GM19455 (cell line): Measurements from ENCODE around the gene FCER2.
A peak's percentile ranks its signal among the peaks of the same experiment; 100 is the strongest.

ENCODE experiments used
- ATAC-seq: cut with Tn5 transposase; IDR thresholded peaks from one replicate; pipeline ENCODE4 v1.9.1; 2021; ENCODE audit not compliant: unreplicated experiment

Gene FCER2

DNA sequence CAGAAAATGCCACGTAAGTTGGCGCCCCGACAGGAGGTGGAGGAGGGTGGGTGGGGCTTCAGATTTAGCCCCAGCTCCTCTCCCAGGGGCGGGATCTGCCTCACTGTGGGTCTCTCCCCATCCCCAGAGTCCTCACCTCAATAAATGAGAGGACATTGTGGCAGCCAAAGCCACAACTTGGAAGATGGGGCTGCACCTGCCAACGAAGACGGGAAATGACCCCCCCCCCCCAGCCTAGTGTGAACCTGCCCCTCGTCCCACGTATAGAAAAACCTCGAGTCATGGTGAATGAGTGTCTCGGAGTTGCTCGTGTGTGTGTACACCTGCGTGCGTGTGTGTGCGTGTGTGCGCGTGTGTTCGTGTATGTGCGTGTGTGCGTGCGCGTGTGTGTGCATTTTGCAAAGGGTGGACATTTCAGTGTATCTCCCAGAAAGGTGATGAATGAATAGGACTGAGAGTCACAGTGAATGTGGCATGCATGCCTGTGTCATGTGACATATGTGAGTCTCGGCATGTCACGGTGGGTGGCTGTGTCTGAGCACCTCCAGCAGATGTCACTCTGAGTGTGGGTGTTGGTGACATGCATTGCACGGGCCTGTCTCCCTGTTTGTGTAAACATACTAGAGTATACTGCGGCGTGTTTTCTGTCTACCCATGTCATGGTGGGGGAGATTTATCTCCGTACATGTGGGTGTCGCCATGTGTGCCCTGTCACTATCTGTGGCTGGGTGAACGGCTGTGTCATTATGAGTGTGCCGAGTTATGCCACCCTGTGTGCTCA lies 22.8 kb downstream of the FCER2 start:
- no peak for ATAC-seq

GRCh38 chr19:7677669-7678311 lies 24.1 kb downstream of the FCER2 start:
- ATAC-seq = no peak

DNA sequence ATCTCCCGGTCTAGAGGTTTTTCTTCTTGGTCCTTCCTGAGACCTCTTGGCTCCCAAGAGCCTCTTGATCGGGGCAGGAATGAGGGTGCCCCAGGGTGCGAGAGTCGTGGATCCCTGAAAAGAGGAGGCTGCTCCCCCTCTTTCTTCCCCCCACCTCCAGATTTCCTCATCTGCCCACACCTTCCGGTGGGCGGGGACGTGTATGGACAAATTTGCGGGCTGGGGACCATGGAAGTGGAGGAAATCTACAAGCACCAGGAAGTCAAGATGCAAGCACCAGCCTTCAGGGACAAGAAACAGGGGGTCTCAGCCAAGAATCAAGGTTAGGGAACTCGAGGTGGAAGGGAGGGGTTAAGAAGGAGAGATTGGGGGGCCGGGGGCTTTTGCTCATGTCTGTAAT lies 25.1 kb downstream of the FCER2 start, which contains the start of gene MCEMP1:
TSS of gene MCEMP1 (plus strand) at position 237 of the 400 bp plus-strand sequence. CDS start at position 268, 31 bp downstream.
- no peak for ATAC-seq

- ATAC-seq = no peak
Measured at GRCh38 chr19:7676376-7676775, 25.6 kb downstream of the FCER2 start.

DNA sequence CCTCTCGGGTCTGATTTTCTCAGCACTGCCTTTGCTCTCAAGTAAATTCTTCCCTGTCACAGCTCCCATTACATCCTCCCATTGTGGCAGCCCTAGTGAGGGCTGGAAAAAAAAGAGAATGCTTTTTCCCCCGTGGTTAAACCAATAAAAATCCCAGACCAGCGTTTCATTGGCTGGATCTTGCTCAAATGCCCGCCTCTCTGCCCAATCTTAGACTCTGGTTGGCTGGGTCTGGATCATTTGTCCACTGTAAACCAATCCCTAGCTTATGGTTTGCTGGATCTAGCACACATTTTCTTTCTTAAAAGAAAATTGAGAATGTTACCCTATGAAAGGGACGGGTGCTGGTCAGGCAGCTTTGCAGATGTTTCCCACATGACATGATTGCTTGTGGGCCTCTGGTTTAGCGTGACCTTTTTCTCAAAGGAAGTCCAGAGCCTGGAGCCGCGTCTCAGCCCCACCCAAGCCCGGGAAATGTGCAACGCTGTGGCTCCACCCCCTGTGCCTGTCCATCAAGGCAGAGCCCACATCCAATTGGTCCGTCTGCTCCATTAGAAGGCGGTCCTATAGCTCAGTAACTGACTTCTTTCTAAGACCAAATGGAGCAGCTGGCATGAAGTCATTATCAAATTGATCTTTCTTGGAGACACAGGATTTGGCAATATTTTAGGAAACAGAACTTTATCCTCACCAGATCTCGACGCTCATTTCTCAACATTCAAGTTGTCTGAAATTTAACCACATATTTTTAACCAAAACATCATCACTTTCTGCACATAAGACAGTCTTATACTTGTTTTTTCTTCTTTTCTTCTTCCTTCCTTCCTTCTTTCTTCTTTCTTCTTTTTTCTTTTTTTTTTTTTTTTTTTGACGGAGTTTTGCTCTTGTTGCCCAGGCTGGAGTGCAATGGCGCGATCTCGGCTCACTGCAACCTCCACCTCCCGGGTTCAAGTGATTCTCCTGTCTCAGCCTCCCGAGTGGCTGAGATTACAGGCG lies 27.6 kb downstream of the FCER2 start:
- no peak for ATAC-seq

GRCh38 chr19:7672522-7672921 lies 29.4 kb downstream of the FCER2 start:
- ATAC-seq = no peak

GRCh38 chr19:7670790-7671189 lies 31.1 kb downstream of the FCER2 start:
- no peak for ATAC-seq

DNA sequence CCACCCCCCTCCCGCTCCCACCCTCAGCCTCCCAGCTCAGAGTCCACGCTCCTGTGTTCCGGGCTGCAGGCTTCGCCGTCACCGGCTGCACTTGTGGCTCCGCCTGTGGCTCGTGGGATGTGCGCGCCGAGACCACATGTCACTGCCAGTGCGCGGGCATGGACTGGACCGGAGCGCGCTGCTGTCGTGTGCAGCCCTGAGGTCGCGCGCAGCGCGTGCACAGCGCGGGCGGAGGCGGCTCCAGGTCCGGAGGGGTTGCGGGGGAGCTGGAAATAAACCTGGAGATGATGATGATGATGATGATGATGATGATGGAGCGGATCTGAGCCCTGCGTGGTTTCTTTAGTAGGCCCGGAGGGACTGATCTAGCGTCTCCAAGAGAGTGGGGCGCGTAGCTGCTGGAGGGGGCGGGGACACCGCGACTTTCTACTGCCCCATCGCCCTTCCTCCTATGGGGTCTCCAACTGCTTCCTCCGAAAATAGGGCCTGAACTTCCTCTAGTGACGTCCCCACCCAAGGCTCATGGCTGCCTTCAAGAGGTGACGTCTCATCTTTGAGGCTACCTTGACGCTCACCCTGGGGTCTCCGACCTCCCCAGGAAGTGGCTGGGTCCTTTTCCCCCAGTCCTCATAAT lies 31.7 kb downstream of the FCER2 start:
- ATAC-seq = no peak

GRCh38 chr19:7669641-7670040 lies 32.3 kb downstream of the FCER2 start:
- ATAC-seq = no peak

DNA sequence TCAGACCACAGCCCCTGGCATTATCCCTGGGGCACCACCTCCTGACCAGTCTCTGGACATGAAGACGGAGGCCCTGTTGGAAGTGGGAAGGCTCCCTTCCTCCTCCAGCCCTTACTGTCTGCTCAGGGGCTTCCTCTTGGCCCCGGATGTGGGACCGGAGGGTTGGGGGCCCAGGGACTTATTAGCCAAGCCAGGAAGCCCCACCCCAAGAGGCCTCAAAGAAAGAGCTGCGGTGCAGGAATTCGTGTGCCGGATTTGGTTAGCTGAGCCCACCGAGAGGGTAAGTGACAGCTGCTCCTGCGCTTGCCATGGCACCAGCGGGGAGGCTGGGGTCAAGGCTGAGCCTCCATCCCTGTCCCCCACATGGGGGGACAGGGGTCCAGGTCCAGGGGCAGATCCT lies 33.1 kb downstream of the FCER2 start, which contains the start of gene RETN:
TSS of gene RETN (plus strand) at position 208 of the 400 bp plus-strand sequence. CDS start 278 bp downstream, outside the sequence.
- ATAC-seq = no peak

- ATAC-seq = no peak
Measured at GRCh38 chr19:7665076-7665475, 36.9 kb downstream of the FCER2 start.

DNA sequence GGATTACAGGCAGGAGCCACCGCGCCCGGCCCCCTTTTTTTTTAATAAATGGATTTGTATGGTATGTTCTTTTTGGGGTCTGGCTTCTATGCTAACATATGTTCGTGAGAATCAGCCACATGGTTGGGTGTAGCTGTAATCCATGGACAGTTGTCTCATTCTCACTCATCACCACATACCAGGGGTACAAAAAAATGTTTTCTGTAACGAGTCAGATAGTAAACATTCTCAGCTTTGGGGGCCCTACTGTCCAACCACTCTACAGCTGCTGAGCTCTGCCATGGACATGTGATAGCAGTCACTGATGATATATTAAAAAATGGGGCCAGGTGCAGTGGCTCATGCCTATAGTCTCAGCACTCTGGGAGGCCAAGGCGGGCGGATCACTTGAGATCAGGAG lies 38.2 kb downstream of the FCER2 start:
- ATAC-seq = no peak

DNA sequence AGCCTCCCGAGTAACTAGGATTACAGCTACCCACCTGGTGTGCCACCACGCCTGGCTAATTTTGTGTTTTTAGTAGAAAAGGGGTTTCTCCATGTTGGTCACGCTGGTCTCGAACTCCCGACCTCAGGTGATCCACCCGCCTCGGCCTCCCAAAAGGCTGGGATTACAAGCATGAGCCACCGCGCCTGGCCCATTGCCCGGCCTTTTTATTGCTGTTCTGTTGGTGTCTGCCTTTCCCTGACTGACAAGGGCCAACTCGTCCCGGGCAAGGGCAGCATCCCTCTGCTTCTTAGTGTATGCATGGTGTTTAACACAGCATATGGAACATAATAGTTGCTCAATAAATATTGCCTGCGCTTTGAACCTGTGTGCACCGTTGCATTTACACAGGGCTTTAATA lies 39.3 kb downstream of the FCER2 start:
- no peak for ATAC-seq

GRCh38 chr19:7661744-7662538 lies 40.0 kb downstream of the FCER2 start:
- no peak for ATAC-seq

GRCh38 chr19:7658219-7658686 lies 43.7 kb downstream of the FCER2 start:
- peak; percentile 73 for ATAC-seq

- ATAC-seq = no peak
Measured at GRCh38 chr19:7657131-7657751, 44.7 kb downstream of the FCER2 start.

GRCh38 chr19:7655581-7655980 lies 46.4 kb downstream of the FCER2 start:
- no peak for ATAC-seq

GRCh38 chr19:7654401-7654800 lies 47.5 kb downstream of the FCER2 start:
- ATAC-seq = no peak

GRCh38 chr19:7652061-7652641 lies 49.8 kb downstream of the FCER2 start:
- no peak for ATAC-seq
